DOHH2 (cell line): ENCODE measurements around the gene PRDM2.

Experiments used
- EZH2phosphoT487 ChIP-seq: fragments of 200-600 bp; sonication (generic); IDR thresholded peaks from 2 replicates; pipeline ENCODE4 v1.6.1; 2017; ENCODE audit warnings: borderline replicate concordance, mild to moderate bottlenecking, antibody characterized with exemption, low read length, moderate library complexity, mixed read lengths
- TF ChIP-seq, protein P1 (sequence below): fragments of 200-600 bp; sonication (generic); IDR thresholded peaks from one replicate; pipeline ENCODE4 v1.5.1; 2014; ENCODE audit warnings: antibody characterized with exemption, mild to moderate bottlenecking, low read depth, low read length; ENCODE audit not compliant: poor library complexity, severe bottlenecking

DNA sequence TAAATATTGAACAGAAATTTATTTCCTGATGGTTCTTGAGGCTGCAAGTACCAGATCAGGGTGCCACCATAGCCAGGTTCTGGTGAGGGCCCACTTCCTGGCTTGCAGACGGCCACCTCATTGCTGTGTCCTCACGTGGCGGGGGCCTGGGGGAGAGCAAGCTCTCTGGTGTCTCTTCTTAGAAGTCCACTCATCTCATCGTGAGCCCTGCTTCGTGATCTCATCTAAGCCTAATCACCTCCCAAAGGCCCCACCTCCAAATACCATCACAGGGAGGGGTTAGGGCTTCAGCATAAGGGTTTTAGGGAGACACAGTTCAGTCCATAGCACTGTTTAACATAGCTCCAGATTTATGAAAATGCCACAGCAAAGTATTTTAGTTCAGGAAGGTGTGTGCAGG lies 119.7 kb downstream of the PRDM2 start:
- TF ChIP-seq, protein P1, sequence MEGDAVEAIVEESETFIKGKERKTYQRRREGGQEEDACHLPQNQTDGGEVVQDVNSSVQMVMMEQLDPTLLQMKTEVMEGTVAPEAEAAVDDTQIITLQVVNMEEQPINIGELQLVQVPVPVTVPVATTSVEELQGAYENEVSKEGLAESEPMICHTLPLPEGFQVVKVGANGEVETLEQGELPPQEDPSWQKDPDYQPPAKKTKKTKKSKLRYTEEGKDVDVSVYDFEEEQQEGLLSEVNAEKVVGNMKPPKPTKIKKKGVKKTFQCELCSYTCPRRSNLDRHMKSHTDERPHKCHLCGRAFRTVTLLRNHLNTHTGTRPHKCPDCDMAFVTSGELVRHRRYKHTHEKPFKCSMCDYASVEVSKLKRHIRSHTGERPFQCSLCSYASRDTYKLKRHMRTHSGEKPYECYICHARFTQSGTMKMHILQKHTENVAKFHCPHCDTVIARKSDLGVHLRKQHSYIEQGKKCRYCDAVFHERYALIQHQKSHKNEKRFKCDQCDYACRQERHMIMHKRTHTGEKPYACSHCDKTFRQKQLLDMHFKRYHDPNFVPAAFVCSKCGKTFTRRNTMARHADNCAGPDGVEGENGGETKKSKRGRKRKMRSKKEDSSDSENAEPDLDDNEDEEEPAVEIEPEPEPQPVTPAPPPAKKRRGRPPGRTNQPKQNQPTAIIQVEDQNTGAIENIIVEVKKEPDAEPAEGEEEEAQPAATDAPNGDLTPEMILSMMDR, result no peak
- no peak for TF ChIP-seq EZH2phosphoT487
